Suprapubic skin (tissue), 4 donors: ENCODE results near the gene INMT. TPM values are rescaled to one million over a fixed set of nuclear protein-coding genes. Genes with fewer than 3 reads are reported as not detected.

ENCODE experiments used
- DNase-seq, 2 donors: peaks; one replicate each; pipeline ENCODE4 v3.0.0-alpha.2; 2019; ENCODE audit warnings: low spot score in 2 of 2
- H3K27ac ChIP-seq: fragments of 200-600 bp; sonication (generic); one replicate; pipeline ENCODE4 v1.5.1; 2019
- H3K27me3 ChIP-seq: fragments of 200-600 bp; sonication (generic); one replicate; pipeline ENCODE4 v1.5.1; 2019
- H3K36me3 ChIP-seq: fragments of 200-600 bp; sonication (generic); one replicate; pipeline ENCODE4 v1.5.1; 2019
- H3K4me1 ChIP-seq: fragments of 200-600 bp; sonication (generic); one replicate; pipeline ENCODE4 v1.5.1; 2019
- H3K4me3 ChIP-seq: fragments of 200-600 bp; sonication (generic); one replicate; pipeline ENCODE4 v1.5.1; 2019; ENCODE audit warnings: mild to moderate bottlenecking
- H3K9me3 ChIP-seq: fragments of 200-600 bp; sonication (generic); one replicate; pipeline ENCODE4 v1.5.1; 2019
- EP300 ChIP-seq: sonication (generic); formaldehyde crosslinking; IDR thresholded peaks from one replicate; pipeline ENCODE4 v1.6.1; 2017; ENCODE audit warnings: antibody characterized with exemption
- POLR2A ChIP-seq, 2 donors: fragments of 450-650 bp; IDR thresholded peaks; one replicate each; pipeline ENCODE4 v1.6.1; 2017; ENCODE audit warnings: antibody characterized with exemption in 2 of 2, mild to moderate bottlenecking in 2 of 2, moderate library complexity in 2 of 2
- POLR2AphosphoS5 ChIP-seq, 3 donors: sonication (generic); formaldehyde crosslinking; IDR thresholded peaks; one replicate each; pipeline ENCODE4 v1.6.1; 2017; ENCODE audit warnings: antibody characterized with exemption in 3 of 3
- WGBS: methylation state at CpG from one replicate; pipeline ENCODE4 v1.1.5; 2018; 5-methylcytosine and 5-hydroxymethylcytosine counted together
- total RNA-seq, 4 donors: library from RNA; depleted of rRNA; stranded (reverse); fragments of >200 nt; gene quantifications; one replicate each; pipeline ENCODE4 v1.1.0, GENCODE V29; 2016
- TF ChIP-seq, protein P1 (sequence below), 2 donors: fragments of 200-600 bp in 1 of 2; fragments of 450-650 bp in 1 of 2; sonication (generic) in 1 of 2; IDR thresholded peaks; one replicate each; pipeline ENCODE4 v1.5.1; 2016 to 2019; ENCODE audit warnings: antibody characterized with exemption in 2 of 2, mild to moderate bottlenecking in 1 of 2, moderate library complexity in 1 of 2

INMT gene
- total RNA-seq, 4 donors from 2014 or later: 1.3 to 9.7 (median 4.2) TPM

GRCh38 chr7:30732606-30733005 lies 19.3 kb upstream of the INMT start:
- TF ChIP-seq POLR2A (IDR thresholded peaks at IDR 0.05): no peak
- TF ChIP-seq, protein P1, sequence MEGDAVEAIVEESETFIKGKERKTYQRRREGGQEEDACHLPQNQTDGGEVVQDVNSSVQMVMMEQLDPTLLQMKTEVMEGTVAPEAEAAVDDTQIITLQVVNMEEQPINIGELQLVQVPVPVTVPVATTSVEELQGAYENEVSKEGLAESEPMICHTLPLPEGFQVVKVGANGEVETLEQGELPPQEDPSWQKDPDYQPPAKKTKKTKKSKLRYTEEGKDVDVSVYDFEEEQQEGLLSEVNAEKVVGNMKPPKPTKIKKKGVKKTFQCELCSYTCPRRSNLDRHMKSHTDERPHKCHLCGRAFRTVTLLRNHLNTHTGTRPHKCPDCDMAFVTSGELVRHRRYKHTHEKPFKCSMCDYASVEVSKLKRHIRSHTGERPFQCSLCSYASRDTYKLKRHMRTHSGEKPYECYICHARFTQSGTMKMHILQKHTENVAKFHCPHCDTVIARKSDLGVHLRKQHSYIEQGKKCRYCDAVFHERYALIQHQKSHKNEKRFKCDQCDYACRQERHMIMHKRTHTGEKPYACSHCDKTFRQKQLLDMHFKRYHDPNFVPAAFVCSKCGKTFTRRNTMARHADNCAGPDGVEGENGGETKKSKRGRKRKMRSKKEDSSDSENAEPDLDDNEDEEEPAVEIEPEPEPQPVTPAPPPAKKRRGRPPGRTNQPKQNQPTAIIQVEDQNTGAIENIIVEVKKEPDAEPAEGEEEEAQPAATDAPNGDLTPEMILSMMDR (IDR thresholded peaks at IDR 0.05): no peak
- TF ChIP-seq POLR2AphosphoS5 (IDR thresholded peaks at IDR 0.05): no peak
- no peak for TF ChIP-seq EP300
- no peak for DNase-seq
- Histone ChIP-seq H3K27ac (no peak overlapping the region), H3K4me1 (no peaks in the 10 kb centered on the region), H3K4me3 (no peak overlapping the region), H3K27me3 (peaks cover 14% of the 10 kb centered on the region), H3K9me3 (no peaks in the 10 kb centered on the region), H3K36me3 (no peaks in the 10 kb centered on the region)
- 72% methylated on average over 11 of the region's 12 CpGs for WGBS

DNA sequence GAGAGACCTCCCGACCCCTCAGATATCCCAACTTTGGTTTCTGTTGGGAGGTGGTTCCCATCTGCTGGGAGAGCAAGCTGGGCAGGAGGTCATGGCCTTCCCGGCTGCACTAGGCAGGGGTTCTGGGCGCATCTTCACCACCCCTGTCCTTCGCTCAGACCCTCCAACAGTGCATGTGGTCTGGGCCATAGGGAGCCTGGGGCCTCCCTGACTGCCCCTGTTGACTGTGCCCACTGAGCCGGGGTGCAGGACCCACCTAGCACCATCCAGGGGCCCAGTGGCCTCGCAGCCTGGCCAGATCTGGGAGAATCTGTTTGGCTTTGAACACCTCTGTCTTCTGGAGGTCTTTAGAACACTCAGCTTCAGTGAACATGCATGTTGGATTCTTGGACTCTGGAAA lies 18.7 kb upstream of the INMT start:
- H3K36me3 ChIP-seq: no peaks in the 10 kb centered on the region
- H3K4me3 ChIP-seq: no peak overlapping the region
- WGBS: 93% methylated on average over 4 of the region's 6 CpGs
- no peak for TF ChIP-seq POLR2A (IDR thresholded peaks at IDR 0.05)
- TF ChIP-seq POLR2AphosphoS5 (IDR thresholded peaks at IDR 0.05): no peak
- TF ChIP-seq EP300: no peak
- TF ChIP-seq, protein P1 (IDR thresholded peaks at IDR 0.05): no peak
- H3K27ac ChIP-seq: no peak overlapping the region
- peaks cover 14% of the 10 kb centered on the region for H3K27me3 ChIP-seq
- H3K4me1 ChIP-seq: no peaks in the 10 kb centered on the region
- DNase-seq: no peak
- H3K9me3 ChIP-seq: no peaks in the 10 kb centered on the region

DNA sequence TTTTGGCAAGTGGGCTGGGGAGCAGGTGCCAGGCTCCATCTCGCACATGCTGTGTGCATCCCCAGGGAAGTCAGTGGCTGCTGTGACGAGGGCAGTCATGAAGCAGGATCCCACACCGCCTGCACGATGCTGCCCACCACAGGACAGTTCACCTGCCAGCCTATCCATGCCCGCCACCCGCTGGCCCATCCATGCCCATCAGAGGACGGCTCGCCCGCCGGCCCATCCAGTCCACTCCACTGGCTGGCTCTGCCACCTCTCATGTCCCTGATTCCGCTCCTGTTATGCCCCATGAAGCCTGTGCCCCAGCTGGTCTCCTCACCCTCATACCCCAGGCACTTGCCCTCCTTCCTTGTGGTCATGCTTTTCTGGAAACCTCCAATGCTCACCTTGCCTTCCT lies 18.2 kb upstream of the INMT start:
- no peaks in the 10 kb centered on the region for H3K36me3 ChIP-seq
- peaks cover 14% of the 10 kb centered on the region for H3K27me3 ChIP-seq
- no peak overlapping the region for H3K27ac ChIP-seq
- H3K4me1 ChIP-seq: no peaks in the 10 kb centered on the region
- DNase-seq: no peak
- 95% methylated on average over 11 of the region's 11 CpGs for WGBS
- H3K4me3 ChIP-seq: no peak overlapping the region
- TF ChIP-seq POLR2A (IDR thresholded peaks at IDR 0.05): no peak
- H3K9me3 ChIP-seq: no peaks in the 10 kb centered on the region

DNA sequence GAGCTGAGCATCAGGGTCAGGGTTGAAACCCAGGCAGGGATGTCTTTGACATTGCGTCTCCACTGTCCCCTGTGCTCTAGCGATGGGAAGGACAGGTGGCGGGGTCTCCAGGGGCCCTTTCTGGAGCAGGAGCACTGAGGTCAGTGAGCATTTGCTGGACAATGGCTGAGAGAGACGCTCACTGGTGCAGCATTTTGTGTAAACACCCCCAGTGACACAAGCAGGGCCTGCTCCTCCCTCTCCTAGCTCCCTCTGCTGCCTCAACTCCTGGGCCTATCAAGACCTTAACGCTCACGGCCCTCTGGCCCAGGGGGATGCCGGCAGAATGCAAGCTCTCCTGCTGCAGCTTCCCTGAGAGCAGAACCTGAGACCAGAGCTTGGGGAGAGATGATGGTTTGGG lies 17.4 kb upstream of the INMT start:
- TF ChIP-seq, protein P1 (IDR thresholded peaks at IDR 0.05): no peak
- TF ChIP-seq POLR2AphosphoS5 (IDR thresholded peaks at IDR 0.05) (no peak), EP300 (no peak), POLR2A (IDR thresholded peaks at IDR 0.05) (no peak)
- Histone ChIP-seq H3K27me3 (peaks cover 12% of the 10 kb centered on the region), H3K4me1 (no peaks in the 10 kb centered on the region), H3K4me3 (no peak overlapping the region), H3K27ac (no peak overlapping the region), H3K36me3 (no peaks in the 10 kb centered on the region), H3K9me3 (no peaks in the 10 kb centered on the region)
- WGBS: 91% methylated on average over 7 of the region's 7 CpGs
- no peak for DNase-seq

DNA sequence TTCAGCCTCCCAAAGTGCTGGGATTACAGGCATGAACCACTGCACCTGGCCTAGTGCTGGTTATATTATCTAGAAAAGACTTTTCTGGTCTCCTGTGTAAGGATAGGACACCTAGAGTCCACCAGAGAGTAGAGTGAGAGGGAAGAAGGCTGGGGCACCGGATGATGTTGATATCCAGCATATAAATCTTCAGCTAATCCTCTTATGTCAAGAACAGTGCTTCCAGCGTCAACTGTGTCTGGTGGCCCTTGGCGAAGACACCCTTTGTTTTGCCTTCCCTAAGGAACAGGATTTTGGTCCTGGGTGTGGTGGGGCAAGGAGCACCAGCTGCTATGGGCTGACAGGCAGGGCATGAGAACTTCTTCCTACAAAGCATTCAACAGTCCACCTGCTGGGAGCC lies 16.3 kb upstream of the INMT start:
- TF ChIP-seq, protein P1 (IDR thresholded peaks at IDR 0.05): no peak
- no peak for TF ChIP-seq EP300
- no peak for TF ChIP-seq POLR2A (IDR thresholded peaks at IDR 0.05)
- no peak for TF ChIP-seq POLR2AphosphoS5 (IDR thresholded peaks at IDR 0.05)
- H3K27me3 ChIP-seq: peaks cover 12% of the 10 kb centered on the region
- no peaks in the 10 kb centered on the region for H3K9me3 ChIP-seq
- no peak overlapping the region for H3K4me3 ChIP-seq
- peaks cover 9% of the 10 kb centered on the region for H3K4me1 ChIP-seq
- H3K36me3 ChIP-seq: no peaks in the 10 kb centered on the region
- 92% methylated on average over 3 of the region's 3 CpGs for WGBS
- no peak for DNase-seq
- H3K27ac ChIP-seq: no peak overlapping the region

DNA sequence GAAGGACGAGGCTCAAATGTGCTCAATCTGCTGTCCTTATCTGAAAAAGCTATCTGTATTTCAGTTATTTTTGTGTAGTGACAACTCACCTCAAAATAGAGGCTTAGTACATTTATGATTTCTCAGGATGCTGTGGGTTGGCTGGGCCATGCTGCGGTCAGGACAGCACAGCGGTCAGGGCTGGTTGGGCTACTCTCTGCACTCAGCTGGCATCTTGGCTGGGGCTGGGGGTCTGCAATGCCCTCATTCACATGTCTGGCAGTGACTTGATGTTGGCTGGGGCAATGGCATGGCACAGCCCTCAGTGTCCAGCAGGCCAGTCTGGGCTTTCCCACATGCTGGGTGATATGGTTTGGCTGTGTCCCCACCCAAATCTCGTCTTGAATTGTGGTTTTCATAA lies 15.6 kb upstream of the INMT start:
- no peak overlapping the region for H3K4me3 ChIP-seq
- H3K9me3 ChIP-seq: no peaks in the 10 kb centered on the region
- H3K27ac ChIP-seq: no peak overlapping the region
- 86% methylated on average over 4 of the region's 4 CpGs for WGBS
- TF ChIP-seq, protein P1 (IDR thresholded peaks at IDR 0.05): no peak
- TF ChIP-seq POLR2A (IDR thresholded peaks at IDR 0.05) (no peak), POLR2AphosphoS5 (IDR thresholded peaks at IDR 0.05) (no peak), EP300 (no peak)
- peaks cover 10% of the 10 kb centered on the region for H3K27me3 ChIP-seq
- no peak for DNase-seq
- H3K4me1 ChIP-seq: peaks cover 15% of the 10 kb centered on the region
- no peaks in the 10 kb centered on the region for H3K36me3 ChIP-seq
